ENCODE measurements around the gene FBXL3.

FBXL3 gene

DNA sequence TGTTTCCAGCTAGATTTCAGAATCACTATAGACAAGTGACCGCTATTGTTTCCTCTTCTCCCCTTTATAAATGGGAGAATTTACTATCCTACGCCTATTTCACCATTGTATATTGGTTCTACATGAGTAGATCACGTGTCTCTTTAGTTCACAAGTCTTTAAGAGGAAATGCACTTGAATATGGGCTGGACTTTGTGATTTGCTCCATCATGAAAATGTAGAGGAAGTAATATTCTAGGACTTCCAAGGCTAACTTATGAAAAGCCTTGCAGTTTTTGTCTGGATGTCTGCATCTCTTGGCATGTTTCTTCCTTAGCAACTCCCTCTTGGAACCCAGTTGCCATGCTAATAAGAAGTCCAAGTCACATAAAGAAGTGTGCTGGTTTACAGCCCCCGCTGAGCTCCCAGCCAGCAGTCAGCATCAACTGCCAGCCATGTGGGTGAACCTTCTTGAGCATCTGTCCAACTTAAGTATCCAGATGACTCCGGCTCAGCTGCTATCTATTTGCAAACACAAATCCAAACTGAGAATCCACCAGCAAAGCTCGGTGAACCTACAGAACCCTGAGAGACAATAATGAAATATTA lies 4.8 kb upstream of the FBXL3 start:
- H3K4me1 ChIP-seq (ENCODE audit: control insufficient read depth, insufficient read depth, low read length) = 0 out of 2 replicates have a peak, but pooled peaks cover 2% of the 10 kb centered on the region
- TF ChIP-seq, protein P1, sequence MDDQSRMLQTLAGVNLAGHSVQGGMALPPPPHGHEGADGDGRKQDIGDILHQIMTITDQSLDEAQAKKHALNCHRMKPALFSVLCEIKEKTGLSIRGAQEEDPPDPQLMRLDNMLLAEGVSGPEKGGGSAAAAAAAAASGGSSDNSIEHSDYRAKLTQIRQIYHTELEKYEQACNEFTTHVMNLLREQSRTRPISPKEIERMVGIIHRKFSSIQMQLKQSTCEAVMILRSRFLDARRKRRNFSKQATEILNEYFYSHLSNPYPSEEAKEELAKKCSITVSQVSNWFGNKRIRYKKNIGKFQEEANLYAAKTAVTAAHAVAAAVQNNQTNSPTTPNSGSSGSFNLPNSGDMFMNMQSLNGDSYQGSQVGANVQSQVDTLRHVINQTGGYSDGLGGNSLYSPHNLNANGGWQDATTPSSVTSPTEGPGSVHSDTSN (CRISPR knock-in tag; IDR thresholded peaks at IDR 0.05) = no peak
- no peak for TF ChIP-seq ZNF202 (tag by site-specific recombination; IDR thresholded peaks at IDR 0.05; ENCODE audit: borderline replicate concordance)
- no peak for TF ChIP-seq SP3 (tag by site-specific recombination; IDR thresholded peaks at IDR 0.05)
- no peak for TF ChIP-seq ZNF354C (tag by site-specific recombination; IDR thresholded peaks at IDR 0.05; ENCODE audit: borderline replicate concordance, low read depth)
- TF ChIP-seq, protein P2, sequence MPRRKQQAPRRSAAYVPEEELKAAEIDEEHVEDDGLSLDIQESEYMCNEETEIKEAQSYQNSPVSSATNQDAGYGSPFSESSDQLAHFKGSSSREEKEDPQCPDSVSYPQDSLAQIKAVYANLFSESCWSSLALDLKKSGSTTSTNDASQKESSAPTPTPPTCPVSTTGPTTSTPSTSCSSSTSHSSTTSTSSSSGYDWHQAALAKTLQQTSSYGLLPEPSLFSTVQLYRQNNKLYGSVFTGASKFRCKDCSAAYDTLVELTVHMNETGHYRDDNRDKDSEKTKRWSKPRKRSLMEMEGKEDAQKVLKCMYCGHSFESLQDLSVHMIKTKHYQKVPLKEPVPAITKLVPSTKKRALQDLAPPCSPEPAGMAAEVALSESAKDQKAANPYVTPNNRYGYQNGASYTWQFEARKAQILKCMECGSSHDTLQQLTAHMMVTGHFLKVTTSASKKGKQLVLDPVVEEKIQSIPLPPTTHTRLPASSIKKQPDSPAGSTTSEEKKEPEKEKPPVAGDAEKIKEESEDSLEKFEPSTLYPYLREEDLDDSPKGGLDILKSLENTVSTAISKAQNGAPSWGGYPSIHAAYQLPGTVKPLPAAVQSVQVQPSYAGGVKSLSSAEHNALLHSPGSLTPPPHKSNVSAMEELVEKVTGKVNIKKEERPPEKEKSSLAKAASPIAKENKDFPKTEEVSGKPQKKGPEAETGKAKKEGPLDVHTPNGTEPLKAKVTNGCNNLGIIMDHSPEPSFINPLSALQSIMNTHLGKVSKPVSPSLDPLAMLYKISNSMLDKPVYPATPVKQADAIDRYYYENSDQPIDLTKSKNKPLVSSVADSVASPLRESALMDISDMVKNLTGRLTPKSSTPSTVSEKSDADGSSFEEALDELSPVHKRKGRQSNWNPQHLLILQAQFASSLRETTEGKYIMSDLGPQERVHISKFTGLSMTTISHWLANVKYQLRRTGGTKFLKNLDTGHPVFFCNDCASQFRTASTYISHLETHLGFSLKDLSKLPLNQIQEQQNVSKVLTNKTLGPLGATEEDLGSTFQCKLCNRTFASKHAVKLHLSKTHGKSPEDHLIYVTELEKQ (tag by site-specific recombination; IDR thresholded peaks at IDR 0.05; ENCODE audit: borderline replicate concordance) = no peak
- TF ChIP-seq, protein P3, sequence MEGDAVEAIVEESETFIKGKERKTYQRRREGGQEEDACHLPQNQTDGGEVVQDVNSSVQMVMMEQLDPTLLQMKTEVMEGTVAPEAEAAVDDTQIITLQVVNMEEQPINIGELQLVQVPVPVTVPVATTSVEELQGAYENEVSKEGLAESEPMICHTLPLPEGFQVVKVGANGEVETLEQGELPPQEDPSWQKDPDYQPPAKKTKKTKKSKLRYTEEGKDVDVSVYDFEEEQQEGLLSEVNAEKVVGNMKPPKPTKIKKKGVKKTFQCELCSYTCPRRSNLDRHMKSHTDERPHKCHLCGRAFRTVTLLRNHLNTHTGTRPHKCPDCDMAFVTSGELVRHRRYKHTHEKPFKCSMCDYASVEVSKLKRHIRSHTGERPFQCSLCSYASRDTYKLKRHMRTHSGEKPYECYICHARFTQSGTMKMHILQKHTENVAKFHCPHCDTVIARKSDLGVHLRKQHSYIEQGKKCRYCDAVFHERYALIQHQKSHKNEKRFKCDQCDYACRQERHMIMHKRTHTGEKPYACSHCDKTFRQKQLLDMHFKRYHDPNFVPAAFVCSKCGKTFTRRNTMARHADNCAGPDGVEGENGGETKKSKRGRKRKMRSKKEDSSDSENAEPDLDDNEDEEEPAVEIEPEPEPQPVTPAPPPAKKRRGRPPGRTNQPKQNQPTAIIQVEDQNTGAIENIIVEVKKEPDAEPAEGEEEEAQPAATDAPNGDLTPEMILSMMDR (tag by site-specific recombination; IDR thresholded peaks at IDR 0.05) = no peak
- no peak for TF ChIP-seq ZNF791 (tag by site-specific recombination; IDR thresholded peaks at IDR 0.05)
- no peaks in the 10 kb centered on the region for H3K9me3 ChIP-seq (ENCODE audit: control insufficient read depth, insufficient read depth, low read depth, low read length)
- no peak overlapping the region for H3K4me3 ChIP-seq (ENCODE audit: low read depth, low read length)
- no peaks in the 10 kb centered on the region for H3K36me3 ChIP-seq (ENCODE audit: control insufficient read depth in 2 of 2, insufficient read depth in 1 of 2, low read length in 2 of 2)
- POLR2A ChIA-PET = no interaction called here
- CTCF ChIA-PET = no interaction called here
- H3K27ac ChIP-seq (ENCODE audit: extremely low read depth, low read depth, low read length) = no peak overlapping the region

DNA sequence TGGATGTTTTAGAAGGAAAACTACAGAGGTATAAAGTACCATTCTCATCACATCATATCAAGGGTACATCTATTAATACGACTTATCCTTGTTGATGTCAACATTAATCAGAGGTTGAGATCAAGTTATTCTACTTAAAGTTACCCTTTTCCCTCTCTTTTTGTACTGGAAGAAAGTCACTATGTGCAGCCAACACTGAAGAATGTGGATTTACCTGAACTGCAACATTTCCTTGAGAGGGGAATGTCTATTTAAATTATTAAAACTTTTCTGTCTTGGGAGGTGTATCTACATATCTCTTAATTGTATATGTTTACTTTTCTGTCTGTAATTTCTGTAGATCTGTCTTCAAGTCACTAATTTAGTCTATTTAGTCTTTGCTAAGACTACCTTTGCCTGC lies 2.5 kb upstream of the FBXL3 start:
- Histone ChIP-seq H3K4me1 (ENCODE audit: control insufficient read depth, insufficient read depth, low read length) (0 out of 2 replicates have a peak, but pooled peaks cover 2% of the 10 kb centered on the region), H3K9me3 (ENCODE audit: control insufficient read depth, insufficient read depth, low read depth, low read length) (no peaks in the 10 kb centered on the region), H3K4me3 (ENCODE audit: low read depth, low read length) (no peak overlapping the region), H3K36me3 (ENCODE audit: control insufficient read depth in 2 of 2, insufficient read depth in 1 of 2, low read length in 2 of 2) (no peaks in the 10 kb centered on the region), H3K27ac (ENCODE audit: extremely low read depth, low read depth, low read length) (no peak overlapping the region)
- ChIA-PET CTCF (no interaction called here), POLR2A (no interaction called here)
- TF ChIP-seq KLF16 (tag by site-specific recombination; IDR thresholded peaks at IDR 0.05) (no peak), KLF9 (tag by site-specific recombination; IDR thresholded peaks at IDR 0.05; ENCODE audit: low read depth) (no peak), OVOL3 (tag by site-specific recombination; IDR thresholded peaks at IDR 0.05) (no peak), ZNF585B (tag by site-specific recombination; IDR thresholded peaks at IDR 0.05) (no peak), ZNF354C (tag by site-specific recombination; IDR thresholded peaks at IDR 0.05; ENCODE audit: borderline replicate concordance, low read depth) (no peak), GLI2 (tag by site-specific recombination; IDR thresholded peaks at IDR 0.05; ENCODE audit: borderline replicate concordance, low read depth) (no peak), ZNF596 (tag by site-specific recombination; IDR thresholded peaks at IDR 0.05) (no peak), ZEB2 (tag by site-specific recombination; IDR thresholded peaks at IDR 0.05) (no peak)
- TF ChIP-seq, protein P4, sequence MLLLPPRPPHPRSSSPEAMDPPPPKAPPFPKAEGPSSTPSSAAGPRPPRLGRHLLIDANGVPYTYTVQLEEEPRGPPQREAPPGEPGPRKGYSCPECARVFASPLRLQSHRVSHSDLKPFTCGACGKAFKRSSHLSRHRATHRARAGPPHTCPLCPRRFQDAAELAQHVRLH (tag by site-specific recombination; IDR thresholded peaks at IDR 0.05) = no peak
- TF ChIP-seq, protein P5, sequence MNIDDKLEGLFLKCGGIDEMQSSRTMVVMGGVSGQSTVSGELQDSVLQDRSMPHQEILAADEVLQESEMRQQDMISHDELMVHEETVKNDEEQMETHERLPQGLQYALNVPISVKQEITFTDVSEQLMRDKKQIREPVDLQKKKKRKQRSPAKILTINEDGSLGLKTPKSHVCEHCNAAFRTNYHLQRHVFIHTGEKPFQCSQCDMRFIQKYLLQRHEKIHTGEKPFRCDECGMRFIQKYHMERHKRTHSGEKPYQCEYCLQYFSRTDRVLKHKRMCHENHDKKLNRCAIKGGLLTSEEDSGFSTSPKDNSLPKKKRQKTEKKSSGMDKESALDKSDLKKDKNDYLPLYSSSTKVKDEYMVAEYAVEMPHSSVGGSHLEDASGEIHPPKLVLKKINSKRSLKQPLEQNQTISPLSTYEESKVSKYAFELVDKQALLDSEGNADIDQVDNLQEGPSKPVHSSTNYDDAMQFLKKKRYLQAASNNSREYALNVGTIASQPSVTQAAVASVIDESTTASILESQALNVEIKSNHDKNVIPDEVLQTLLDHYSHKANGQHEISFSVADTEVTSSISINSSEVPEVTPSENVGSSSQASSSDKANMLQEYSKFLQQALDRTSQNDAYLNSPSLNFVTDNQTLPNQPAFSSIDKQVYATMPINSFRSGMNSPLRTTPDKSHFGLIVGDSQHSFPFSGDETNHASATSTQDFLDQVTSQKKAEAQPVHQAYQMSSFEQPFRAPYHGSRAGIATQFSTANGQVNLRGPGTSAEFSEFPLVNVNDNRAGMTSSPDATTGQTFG (tag by site-specific recombination; IDR thresholded peaks at IDR 0.05; ENCODE audit: borderline replicate concordance) = no peak

Data from HEK293 (cell line).